ENCODE data around the gene GSG1L. TPM values are rescaled to one million over a fixed set of nuclear protein-coding genes. Genes with fewer than 3 reads are reported as not detected.

GSG1L gene
- total RNA-seq, 1 donor from 2014 or later: not detected

DNA sequence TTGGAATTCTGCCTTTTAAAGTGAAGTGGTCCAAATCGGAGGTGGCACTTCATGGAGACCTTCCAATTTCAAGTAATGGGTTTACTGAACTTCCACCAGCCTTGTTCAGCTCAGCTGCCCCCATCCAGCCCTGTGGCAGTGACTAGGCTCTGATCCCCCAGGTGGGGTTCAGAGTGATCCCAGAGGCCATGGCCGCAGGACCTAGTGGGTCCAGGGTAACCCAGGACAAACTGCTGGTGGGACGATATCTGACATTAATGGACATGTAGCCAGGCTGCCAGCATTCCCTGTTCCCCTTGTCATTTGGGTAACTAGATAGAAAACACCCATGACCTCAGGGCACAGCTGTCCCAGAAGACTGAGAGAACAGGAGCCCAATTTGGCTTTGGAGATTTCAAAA lies 209.9 kb downstream of the GSG1L start:
- TF ChIP-seq, protein P1, sequence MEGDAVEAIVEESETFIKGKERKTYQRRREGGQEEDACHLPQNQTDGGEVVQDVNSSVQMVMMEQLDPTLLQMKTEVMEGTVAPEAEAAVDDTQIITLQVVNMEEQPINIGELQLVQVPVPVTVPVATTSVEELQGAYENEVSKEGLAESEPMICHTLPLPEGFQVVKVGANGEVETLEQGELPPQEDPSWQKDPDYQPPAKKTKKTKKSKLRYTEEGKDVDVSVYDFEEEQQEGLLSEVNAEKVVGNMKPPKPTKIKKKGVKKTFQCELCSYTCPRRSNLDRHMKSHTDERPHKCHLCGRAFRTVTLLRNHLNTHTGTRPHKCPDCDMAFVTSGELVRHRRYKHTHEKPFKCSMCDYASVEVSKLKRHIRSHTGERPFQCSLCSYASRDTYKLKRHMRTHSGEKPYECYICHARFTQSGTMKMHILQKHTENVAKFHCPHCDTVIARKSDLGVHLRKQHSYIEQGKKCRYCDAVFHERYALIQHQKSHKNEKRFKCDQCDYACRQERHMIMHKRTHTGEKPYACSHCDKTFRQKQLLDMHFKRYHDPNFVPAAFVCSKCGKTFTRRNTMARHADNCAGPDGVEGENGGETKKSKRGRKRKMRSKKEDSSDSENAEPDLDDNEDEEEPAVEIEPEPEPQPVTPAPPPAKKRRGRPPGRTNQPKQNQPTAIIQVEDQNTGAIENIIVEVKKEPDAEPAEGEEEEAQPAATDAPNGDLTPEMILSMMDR (conservative IDR thresholded peaks at IDR 0.05): no peak
- H3K36me3 Mint-ChIP-seq (ENCODE audit: low read depth): no peaks in the 10 kb centered on the region
- H3K27ac Mint-ChIP-seq (ENCODE audit: unreplicated experiment): no peak overlapping the region
- no peak for DNase-seq (ENCODE audit: low read depth, low spot score)
- H3K4me3 Mint-ChIP-seq: no peak overlapping the region
- H3K27me3 Mint-ChIP-seq (ENCODE audit: low read depth): peaks cover 18% of the 10 kb centered on the region
- peaks cover 5% of the 10 kb centered on the region for H3K4me1 Mint-ChIP-seq
- H3K9me3 Mint-ChIP-seq: no peaks in the 10 kb centered on the region

DNA sequence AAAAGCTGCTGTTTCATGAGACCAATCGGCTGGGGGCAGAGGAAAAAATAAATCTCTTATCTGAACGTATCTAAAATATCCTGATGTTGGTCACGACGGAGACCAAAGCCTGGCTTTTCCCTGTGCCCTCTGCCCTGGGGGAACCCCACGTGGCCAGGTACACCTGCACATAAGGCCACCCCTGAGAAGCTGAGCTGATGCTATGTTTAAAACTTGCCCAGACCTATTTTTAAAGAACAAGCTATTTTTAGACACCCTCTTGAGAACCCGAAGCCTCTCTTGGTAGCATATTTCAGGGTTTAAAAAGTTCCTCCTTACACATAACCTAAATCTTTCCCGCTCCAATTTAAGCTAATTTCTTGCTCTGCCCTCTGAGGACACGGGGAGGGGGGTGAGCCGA lies 210.4 kb downstream of the GSG1L start:
- TF ChIP-seq, protein P1 (conservative IDR thresholded peaks at IDR 0.05): no peak
- no peaks in the 10 kb centered on the region for H3K9me3 Mint-ChIP-seq
- H3K4me3 Mint-ChIP-seq: no peak overlapping the region
- peaks cover 18% of the 10 kb centered on the region for H3K27me3 Mint-ChIP-seq (ENCODE audit: low read depth)
- H3K4me1 Mint-ChIP-seq: peaks cover 5% of the 10 kb centered on the region
- H3K27ac Mint-ChIP-seq (ENCODE audit: unreplicated experiment): no peak overlapping the region
- H3K36me3 Mint-ChIP-seq (ENCODE audit: low read depth): no peaks in the 10 kb centered on the region
- no peak for DNase-seq (ENCODE audit: low read depth, low spot score)

DNA sequence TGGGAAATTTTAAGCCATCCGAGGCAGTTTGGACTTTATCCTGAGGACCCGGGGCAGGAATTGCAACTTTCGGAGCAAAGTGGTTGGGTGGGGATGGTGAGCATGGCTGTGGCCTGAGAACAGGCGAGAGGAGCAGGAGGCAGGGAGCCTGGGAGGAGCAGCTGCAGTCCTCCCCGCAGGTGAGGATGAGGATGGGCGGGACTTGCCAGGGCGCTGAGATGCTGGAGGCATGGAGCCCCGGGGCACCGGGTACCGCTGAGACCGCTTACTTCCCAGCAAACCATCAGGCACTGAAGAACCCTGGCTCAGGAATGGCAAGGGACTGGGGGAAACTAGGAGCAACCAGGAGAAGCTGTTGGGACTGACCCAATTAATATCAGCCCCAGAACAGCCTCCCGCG lies 210.8 kb downstream of the GSG1L start:
- DNase-seq (ENCODE audit: low read depth, low spot score): no peak
- no peaks in the 10 kb centered on the region for H3K9me3 Mint-ChIP-seq
- H3K4me3 Mint-ChIP-seq: no peak overlapping the region
- no peaks in the 10 kb centered on the region for H3K36me3 Mint-ChIP-seq (ENCODE audit: low read depth)
- H3K27me3 Mint-ChIP-seq (ENCODE audit: low read depth): peaks cover 18% of the 10 kb centered on the region
- TF ChIP-seq, protein P1 (conservative IDR thresholded peaks at IDR 0.05): no peak
- H3K4me1 Mint-ChIP-seq: peaks cover 5% of the 10 kb centered on the region
- no peak overlapping the region for H3K27ac Mint-ChIP-seq (ENCODE audit: unreplicated experiment)

DNA sequence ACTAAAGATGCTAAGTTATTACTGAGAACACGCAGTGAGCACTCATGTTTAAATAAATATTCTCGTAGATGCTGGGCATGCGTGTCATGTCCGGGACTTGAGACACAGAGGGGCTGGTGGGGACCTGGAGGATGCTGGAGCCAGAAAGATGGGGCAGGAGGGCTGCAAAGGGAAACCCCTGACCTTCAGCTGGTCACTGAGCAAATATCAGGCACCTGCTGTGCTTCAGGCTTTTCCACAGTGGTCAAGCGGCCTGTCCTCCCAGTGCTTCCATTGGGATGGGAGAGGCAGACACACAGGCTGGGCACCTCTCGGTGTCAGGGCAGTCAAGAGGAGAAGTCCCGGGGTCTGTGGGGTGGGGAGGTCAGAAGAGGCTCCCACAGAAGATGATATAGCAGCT lies 211.4 kb downstream of the GSG1L start:
- DNase-seq (ENCODE audit: low read depth, low spot score): no peak
- TF ChIP-seq, protein P1 (conservative IDR thresholded peaks at IDR 0.05): no peak
- H3K4me1 Mint-ChIP-seq: peaks cover 6% of the 10 kb centered on the region
- no peak overlapping the region for H3K4me3 Mint-ChIP-seq
- H3K36me3 Mint-ChIP-seq (ENCODE audit: low read depth): no peaks in the 10 kb centered on the region
- H3K27me3 Mint-ChIP-seq (ENCODE audit: low read depth): peaks cover 18% of the 10 kb centered on the region
- H3K27ac Mint-ChIP-seq (ENCODE audit: unreplicated experiment): no peak overlapping the region
- no peaks in the 10 kb centered on the region for H3K9me3 Mint-ChIP-seq

DNA sequence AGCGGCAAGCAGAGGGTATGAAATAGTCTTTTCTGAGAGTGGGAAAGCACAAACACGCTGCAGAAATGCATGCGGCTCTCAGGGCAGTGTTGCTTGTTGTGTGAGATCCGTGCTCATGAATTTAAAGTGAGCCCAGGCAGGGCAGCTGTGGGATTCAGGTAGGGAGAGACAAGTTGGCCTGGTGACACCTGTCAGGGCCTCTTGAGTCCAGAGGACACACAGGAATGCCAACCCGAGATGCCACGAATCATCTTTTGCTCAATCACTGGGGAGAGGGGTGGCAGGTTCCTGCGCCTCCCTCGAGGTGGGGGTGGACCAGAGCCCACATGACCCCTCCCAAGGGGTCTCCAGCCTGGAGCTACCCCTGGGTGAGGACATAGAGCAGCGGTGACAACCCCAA lies 211.9 kb downstream of the GSG1L start:
- Mint-ChIP-seq H3K36me3 (ENCODE audit: low read depth) (no peaks in the 10 kb centered on the region), H3K27ac (ENCODE audit: unreplicated experiment) (no peak overlapping the region), H3K27me3 (ENCODE audit: low read depth) (peaks cover 18% of the 10 kb centered on the region), H3K4me3 (no peak overlapping the region), H3K4me1 (peaks cover 8% of the 10 kb centered on the region), H3K9me3 (no peaks in the 10 kb centered on the region)
- DNase-seq (ENCODE audit: low read depth, low spot score): no peak
- TF ChIP-seq, protein P1 (conservative IDR thresholded peaks at IDR 0.05): no peak

DNA sequence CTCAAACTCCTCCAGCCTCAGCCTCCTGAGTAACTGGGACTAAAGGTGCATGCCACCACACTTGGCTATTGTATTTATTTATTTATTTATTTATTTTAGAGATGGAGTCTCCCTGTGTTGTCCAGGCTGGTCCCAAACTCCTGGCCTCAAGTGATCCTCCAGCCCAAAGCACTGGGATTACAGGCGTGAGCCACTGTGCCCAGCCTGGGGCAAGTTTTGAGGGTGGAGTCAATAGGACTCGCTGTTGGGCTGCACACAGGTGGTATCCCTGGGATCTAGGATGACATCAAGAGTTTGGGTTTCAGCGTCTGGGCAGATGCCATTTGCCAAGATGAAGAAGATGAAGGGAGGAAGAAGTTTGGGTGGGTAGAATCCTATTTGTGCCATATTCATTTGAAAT lies 213.9 kb downstream of the GSG1L start:
- Mint-ChIP-seq H3K36me3 (ENCODE audit: low read depth) (no peaks in the 10 kb centered on the region), H3K4me3 (no peak overlapping the region), H3K9me3 (no peaks in the 10 kb centered on the region), H3K4me1 (peaks cover 15% of the 10 kb centered on the region), H3K27me3 (ENCODE audit: low read depth) (peaks cover 18% of the 10 kb centered on the region), H3K27ac (ENCODE audit: unreplicated experiment) (no peak overlapping the region)
- TF ChIP-seq, protein P1 (conservative IDR thresholded peaks at IDR 0.05): no peak
- DNase-seq (ENCODE audit: low read depth, low spot score): no peak

Data from neural crest cell (in vitro differentiated cells).